Mucosa of gallbladder (tissue), 1 donor: ENCODE results near the gene SLC25A29. TPM values are rescaled to one million over a fixed set of nuclear protein-coding genes. Genes with fewer than 3 reads are reported as not detected.

ENCODE experiments used
- DNase-seq: peaks from one replicate; pipeline ENCODE4 v3.0.0-alpha.2; 2020; ENCODE audit warnings: low spot score
- total RNA-seq: library from RNA; stranded (reverse); gene quantifications from one replicate; pipeline ENCODE4 v1.2.1, GENCODE V29; 2021
- donor health status: DM: no; HTN: no; CAD: no.

Gene SLC25A29
- total RNA-seq, 1 donor from 2014 or later: 165 TPM

GRCh38 chr14:100282766-100283419, 23.4 kb downstream of the SLC25A29 start:
- peak; percentile 9 for DNase-seq

GRCh38 chr14:100282083-100282350, 24.2 kb downstream of the SLC25A29 start:
- DNase-seq: no peak

- DNase-seq: peak; percentile 6
Observed at GRCh38 chr14:100281286-100282082, 24.8 kb downstream of the SLC25A29 start.

- no peak for DNase-seq
Observed at GRCh38 chr14:100279563-100279962, 26.7 kb downstream of the SLC25A29 start.

GRCh38 chr14:100279133-100279532, 27.1 kb downstream of the SLC25A29 start:
- DNase-seq: no peak

GRCh38 chr14:100278702-100279101, 27.5 kb downstream of the SLC25A29 start:
- no peak for DNase-seq

GRCh38 chr14:100275214-100275613, 31.0 kb downstream of the SLC25A29 start:
- no peak for DNase-seq

DNA sequence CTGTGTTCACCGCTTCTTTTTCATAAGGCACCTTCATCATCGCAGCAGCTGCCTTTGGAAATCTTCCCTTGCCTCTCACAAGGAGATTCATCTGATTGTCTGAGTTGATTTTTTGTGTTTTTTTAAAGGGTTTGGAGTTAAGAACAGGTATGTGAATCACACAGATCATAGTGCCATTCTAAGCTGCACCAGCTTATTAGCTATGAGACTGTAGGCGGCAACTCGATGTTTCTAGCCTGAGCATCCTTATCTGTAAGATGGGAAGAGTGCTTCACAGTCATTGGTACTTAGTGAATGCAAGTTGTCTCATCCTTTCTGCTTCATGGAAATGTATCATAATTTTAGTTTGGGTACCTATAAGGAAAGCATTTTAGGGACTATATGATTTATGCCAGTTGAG, 32.0 kb downstream of the SLC25A29 start:
- DNase-seq: no peak

- DNase-seq: peak; percentile 68
Observed at GRCh38 chr14:100271247-100271939, 34.9 kb downstream of the SLC25A29 start.

- DNase-seq: no peak
Observed at GRCh38 chr14:100268591-100269207, 37.5 kb downstream of the SLC25A29 start.

GRCh38 chr14:100267990-100268389, 38.3 kb downstream of the SLC25A29 start:
- no peak for DNase-seq

DNA sequence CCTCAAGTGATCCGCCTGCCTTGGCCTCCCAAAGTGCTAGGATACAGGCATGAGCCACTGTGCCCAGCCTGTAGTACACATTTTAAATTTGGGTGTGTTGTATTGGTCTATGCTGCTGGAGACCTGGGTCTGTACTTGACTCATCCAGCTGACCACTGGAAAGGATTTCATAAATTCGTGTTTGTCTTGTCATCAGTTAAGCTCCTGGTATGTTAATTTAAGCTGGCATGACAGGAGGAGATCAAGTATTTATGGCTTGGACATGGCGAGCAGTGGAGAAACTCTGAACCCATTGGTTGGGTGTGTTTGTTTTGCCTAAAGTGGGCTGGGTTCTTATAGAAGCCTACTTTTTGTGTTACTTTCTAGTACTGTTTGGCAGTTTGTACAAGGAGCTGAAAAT, 43.1 kb downstream of the SLC25A29 start:
- DNase-seq: no peak

DNA sequence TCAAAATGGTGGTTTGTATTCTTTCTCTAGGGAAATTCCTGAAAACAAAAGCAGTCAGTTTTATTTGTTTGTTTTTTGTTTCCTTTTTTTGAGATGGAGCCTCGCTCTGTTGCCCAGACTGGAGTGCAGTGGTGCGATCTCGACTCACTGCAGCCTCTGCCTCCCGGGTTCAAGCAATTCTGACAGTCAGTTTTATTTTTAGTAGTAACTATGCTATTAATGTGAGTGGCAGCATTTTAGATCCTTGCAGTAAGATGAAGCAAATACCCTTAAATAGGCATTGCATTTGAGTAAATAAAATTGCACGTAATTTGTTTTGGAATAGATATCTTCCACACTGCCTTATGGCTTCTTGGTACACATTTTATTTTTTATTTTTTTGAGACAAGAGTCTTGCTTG, 43.7 kb downstream of the SLC25A29 start:
- no peak for DNase-seq

- no peak for DNase-seq
Observed at GRCh38 chr14:100261621-100262020, 44.6 kb downstream of the SLC25A29 start.

- no peak for DNase-seq
Observed at GRCh38 chr14:100256339-100256895, 49.8 kb downstream of the SLC25A29 start.

DNA sequence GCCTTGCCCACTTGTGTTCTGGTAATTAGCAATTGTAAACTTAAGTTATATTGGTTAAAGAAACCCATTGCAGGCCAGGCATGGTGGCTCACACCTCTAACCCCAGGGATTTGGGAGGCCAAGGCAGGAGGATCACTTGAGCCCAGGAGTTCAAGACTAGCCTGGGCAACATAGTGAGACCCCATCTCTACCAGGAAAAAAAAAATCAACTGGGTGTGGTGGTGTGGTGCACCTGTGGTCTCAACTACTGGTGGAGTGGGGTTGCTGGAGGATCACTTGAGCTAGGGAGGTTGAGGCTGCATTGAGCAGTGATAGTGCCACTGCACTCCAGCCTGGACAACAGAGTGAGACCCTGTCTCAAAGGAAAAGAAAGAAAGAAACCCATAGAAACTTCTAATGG, 53.6 kb downstream of the SLC25A29 start:
- no peak for DNase-seq

- DNase-seq: no peak
Observed at GRCh38 chr14:100250732-100251465, 55.3 kb downstream of the SLC25A29 start.

GRCh38 chr14:100246809-100247428, 59.3 kb downstream of the SLC25A29 start:
- no peak for DNase-seq

- no peak for DNase-seq
Observed at GRCh38 chr14:100243020-100243419, 63.2 kb downstream of the SLC25A29 start.

- no peak for DNase-seq
Observed at GRCh38 chr14:100241279-100241678, 65.0 kb downstream of the SLC25A29 start.
